GM21786 (cell line): ENCODE measurements around the gene KCTD18.

Source experiments
- ATAC-seq: cut with Tn5 transposase; IDR thresholded peaks from one replicate; pipeline ENCODE4 v1.9.1; 2021; ENCODE audit not compliant: unreplicated experiment

The KCTD18 gene

GRCh38 chr2:200459101-200459500 lies 50.8 kb downstream of the KCTD18 start:
- ATAC-seq, result no peak

DNA sequence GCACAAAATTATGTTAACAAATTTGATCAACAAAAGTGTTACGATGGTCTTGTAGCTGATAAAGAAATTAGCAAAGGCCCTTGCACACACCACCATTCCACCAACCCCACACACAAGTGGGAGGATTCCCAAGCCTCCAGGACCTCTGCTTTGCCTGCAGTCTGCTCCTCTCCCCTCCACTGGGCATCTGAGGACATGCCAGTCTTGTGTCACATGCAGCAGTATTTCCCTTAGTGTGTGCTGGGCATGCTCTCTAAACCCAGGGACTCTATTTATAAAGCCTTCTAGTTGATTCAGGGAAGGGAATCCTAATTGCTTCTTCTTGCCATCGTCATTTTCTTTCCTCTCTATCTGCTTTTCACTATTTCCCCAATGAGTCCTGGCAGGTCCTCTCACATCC lies 53.3 kb downstream of the KCTD18 start:
- no peak for ATAC-seq

DNA sequence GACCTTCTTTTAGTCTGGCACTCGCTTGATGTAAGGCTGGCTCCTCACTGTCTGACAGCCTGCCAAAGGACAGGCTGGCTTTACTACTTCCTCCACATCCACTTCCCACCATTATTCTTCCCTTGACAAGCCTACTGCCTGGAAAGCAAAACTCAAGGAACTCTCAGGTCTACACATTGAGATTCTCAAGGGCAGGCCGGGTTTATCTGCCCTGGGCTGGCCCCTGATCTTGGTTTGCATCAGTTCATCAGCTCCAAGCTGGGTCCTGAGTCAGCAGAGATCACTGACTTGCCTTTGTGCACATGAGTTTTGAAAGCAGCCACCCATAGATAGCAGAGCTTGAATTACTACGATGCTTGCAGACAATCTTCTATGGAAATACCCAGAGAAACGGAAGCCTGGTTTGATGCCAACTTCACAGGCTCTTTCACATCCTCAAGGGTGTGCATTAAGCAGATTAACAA lies 53.9 kb downstream of the KCTD18 start:
- peak; percentile 68 for ATAC-seq

DNA sequence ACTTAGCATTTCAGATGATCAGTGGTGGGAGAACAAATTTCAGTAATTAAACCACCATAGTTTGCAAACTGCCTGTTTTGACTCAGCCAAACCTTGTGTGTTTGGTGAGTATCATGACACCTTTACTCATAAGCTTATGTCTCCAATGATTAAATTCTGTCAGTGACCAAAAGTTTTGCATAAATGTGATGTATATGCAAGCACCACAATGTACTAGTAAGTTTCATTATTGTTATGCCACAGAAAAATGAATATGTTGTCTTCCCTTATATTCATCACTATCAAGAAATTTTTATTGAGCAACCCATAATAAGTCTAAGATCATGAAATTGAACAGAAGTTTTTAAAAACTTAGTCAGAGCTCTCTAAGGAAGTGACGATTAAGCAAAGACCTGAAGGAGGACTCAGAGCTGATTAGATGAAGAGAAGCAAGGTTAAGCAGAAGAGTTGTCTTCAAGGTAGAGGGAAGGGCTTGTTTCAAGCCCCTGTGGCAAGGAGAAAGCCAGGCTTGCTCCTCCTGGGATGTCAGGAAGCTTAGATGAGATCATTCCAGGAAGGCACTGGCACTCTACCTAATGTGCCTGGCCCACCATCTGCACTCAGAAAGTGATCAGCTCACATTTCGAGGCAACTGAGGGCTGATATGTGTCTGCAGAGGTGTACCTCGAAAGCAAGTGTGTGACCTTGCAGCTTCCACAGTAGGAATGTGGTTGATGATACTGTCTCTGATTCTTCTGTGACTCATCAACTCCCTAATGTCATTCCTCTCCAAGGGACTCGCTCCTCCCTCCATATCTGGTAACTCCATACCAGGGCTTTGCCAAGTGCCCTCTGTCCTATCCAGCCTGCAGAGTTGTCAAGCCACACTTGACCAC lies 54.7 kb downstream of the KCTD18 start:
- peak; percentile 76 for ATAC-seq

DNA sequence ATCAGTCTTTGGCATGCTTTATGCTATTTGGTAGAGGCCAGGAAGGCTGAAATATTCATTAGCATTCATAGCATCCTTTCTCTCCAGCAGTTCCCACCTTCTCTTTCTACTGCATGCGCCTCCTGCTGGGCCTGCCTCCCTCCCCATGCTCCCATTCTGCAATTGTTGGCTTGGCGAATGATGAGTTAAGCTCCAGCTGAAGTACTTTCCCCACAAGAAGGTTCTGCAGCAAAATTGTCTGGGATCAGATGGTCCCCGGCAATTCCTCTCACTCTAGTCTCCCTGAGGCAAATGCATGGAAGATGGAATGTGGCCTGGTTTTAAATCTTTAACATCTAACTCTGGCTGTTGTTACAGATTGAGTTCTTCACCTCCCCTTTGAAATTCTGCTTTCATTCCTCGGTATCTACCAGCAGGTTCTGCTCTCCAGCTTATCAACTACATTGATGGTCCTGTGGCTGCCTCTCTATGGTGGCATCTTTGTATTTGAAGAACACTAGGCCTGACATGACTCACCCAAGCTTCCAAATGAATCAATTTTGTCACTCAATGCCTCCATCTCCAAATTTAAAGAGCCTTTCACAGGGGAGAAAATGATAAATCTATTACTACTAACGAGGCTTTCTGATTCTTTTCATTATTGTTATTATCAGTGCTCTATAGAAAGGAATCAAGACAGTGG lies 55.9 kb downstream of the KCTD18 start:
- ATAC-seq, result no peak

GRCh38 chr2:200453142-200453852 lies 56.6 kb downstream of the KCTD18 start:
- ATAC-seq, result no peak

GRCh38 chr2:200452377-200452776 lies 57.5 kb downstream of the KCTD18 start:
- ATAC-seq, result no peak

GRCh38 chr2:200451511-200451910 lies 58.4 kb downstream of the KCTD18 start:
- peak; percentile 21 for ATAC-seq

- ATAC-seq, result no peak
These were observed 59.6 kb downstream of the KCTD18 start for GRCh38 chr2:200450288-200450687.

GRCh38 chr2:200449149-200449548 lies 60.7 kb downstream of the KCTD18 start:
- no peak for ATAC-seq

- ATAC-seq, result no peak
These were observed 61.4 kb downstream of the KCTD18 start for GRCh38 chr2:200448455-200448854.

GRCh38 chr2:200447139-200447855 lies 62.6 kb downstream of the KCTD18 start:
- ATAC-seq, result no peak

DNA sequence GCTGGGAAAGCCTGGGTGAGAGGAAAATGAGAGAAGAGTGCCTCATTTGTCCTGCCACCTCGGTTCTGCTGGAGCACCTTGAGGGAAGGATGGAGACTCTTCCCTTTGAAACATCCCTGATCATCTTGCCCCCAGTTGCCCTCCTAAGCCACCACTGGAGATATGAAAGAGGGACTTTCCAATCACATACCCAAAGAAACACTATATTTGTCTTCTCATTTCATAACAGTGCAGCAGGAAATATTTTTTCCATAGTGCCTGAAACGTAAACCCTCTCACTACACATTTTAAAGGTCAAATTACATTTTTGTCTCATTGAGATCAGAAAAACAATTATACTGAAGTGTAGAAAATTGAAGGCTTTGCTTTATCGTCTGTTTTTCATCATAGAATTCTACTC lies 63.3 kb downstream of the KCTD18 start:
- no peak for ATAC-seq

GRCh38 chr2:200445284-200445683 lies 64.6 kb downstream of the KCTD18 start:
- no peak for ATAC-seq

GRCh38 chr2:200444530-200444929 lies 65.3 kb downstream of the KCTD18 start:
- ATAC-seq, result no peak

GRCh38 chr2:200443916-200444315 lies 66.0 kb downstream of the KCTD18 start:
- no peak for ATAC-seq

GRCh38 chr2:200443376-200443775 lies 66.5 kb downstream of the KCTD18 start:
- ATAC-seq, result no peak

- no peak for ATAC-seq
These were observed 67.4 kb downstream of the KCTD18 start for GRCh38 chr2:200442471-200442870.

- ATAC-seq, result no peak
These were observed 69.9 kb downstream of the KCTD18 start for GRCh38 chr2:200439981-200440380.
